NCI-H1092 (cell line): Measurements from ENCODE around the gene THSD7A.

Source experiments
- DNase-seq: peaks from one replicate; lab custom pipeline; 2025; lab: John Stamatoyannopoulos, UW

THSD7A gene

GRCh38 chr7:11810043-11810625, 21.9 kb downstream of the THSD7A start:
- DNase-seq, result no peak

GRCh38 chr7:11807000-11807399, 25.0 kb downstream of the THSD7A start:
- DNase-seq, result no peak

- no peak for DNase-seq
These were observed 27.4 kb downstream of the THSD7A start for GRCh38 chr7:11804621-11805020.

- DNase-seq, result no peak
These were observed 36.8 kb downstream of the THSD7A start for GRCh38 chr7:11795231-11795630.

- no peak for DNase-seq
These were observed 39.8 kb downstream of the THSD7A start for GRCh38 chr7:11792166-11792565.

- no peak for DNase-seq
These were observed 43.4 kb downstream of the THSD7A start for GRCh38 chr7:11788568-11788967.

- DNase-seq, result no peak
These were observed 44.5 kb downstream of the THSD7A start for GRCh38 chr7:11787534-11787933.

GRCh38 chr7:11786186-11786585, 45.8 kb downstream of the THSD7A start:
- DNase-seq, result no peak

- DNase-seq, result no peak
These were observed 47.0 kb downstream of the THSD7A start for GRCh38 chr7:11784769-11785536.

- no peak for DNase-seq
These were observed 51.9 kb downstream of the THSD7A start for GRCh38 chr7:11779864-11780674.

- DNase-seq, result no peak
These were observed 56.0 kb downstream of the THSD7A start for GRCh38 chr7:11776039-11776438.

GRCh38 chr7:11775401-11775800, 56.6 kb downstream of the THSD7A start:
- no peak for DNase-seq

GRCh38 chr7:11768263-11768662, 63.7 kb downstream of the THSD7A start:
- no peak for DNase-seq

GRCh38 chr7:11767148-11767547, 64.8 kb downstream of the THSD7A start:
- no peak for DNase-seq

GRCh38 chr7:11760372-11760771, 71.6 kb downstream of the THSD7A start:
- DNase-seq, result peak; percentile 85

- DNase-seq, result no peak
These were observed 73.3 kb downstream of the THSD7A start for GRCh38 chr7:11758627-11759111.

- DNase-seq, result no peak
These were observed 74.8 kb downstream of the THSD7A start for GRCh38 chr7:11757153-11757552.

GRCh38 chr7:11754933-11755332, 77.1 kb downstream of the THSD7A start:
- DNase-seq, result no peak

- no peak for DNase-seq
These were observed 77.9 kb downstream of the THSD7A start for GRCh38 chr7:11754123-11754522.

- DNase-seq, result no peak
These were observed 78.6 kb downstream of the THSD7A start for GRCh38 chr7:11753433-11753832.

- no peak for DNase-seq
These were observed 80.1 kb downstream of the THSD7A start for GRCh38 chr7:11751807-11752389.

- DNase-seq, result no peak
These were observed 80.7 kb downstream of the THSD7A start for GRCh38 chr7:11751315-11751714.
